Parathyroid adenoma (tissue), 2 donors: ENCODE measurements around the gene CCDC102A.

Experiments
- H2AFZ ChIP-seq: fragments of 300-600 bp; sonication (generic); one replicate; pipeline ENCODE4 v1.7.0; 2017; ENCODE audit warnings: antibody characterized with exemption, mild to moderate bottlenecking
- H3K27ac ChIP-seq: fragments of 300-600 bp; sonication (generic); one replicate; pipeline ENCODE4 v1.7.0; 2017
- H3K27me3 ChIP-seq: fragments of 300-600 bp; sonication (generic); one replicate; pipeline ENCODE4 v1.7.0; 2017; ENCODE audit warnings: low read length; ENCODE audit not compliant: control insufficient read depth, insufficient read depth
- H3K36me3 ChIP-seq: fragments of 300-600 bp; sonication (generic); one replicate; pipeline ENCODE4 v1.7.0; 2017; ENCODE audit warnings: low read length; ENCODE audit not compliant: control insufficient read depth, insufficient read depth
- H3K4me1 ChIP-seq: fragments of 300-600 bp; sonication (generic); one replicate; pipeline ENCODE4 v1.7.0; 2017; ENCODE audit warnings: control low read depth
- H3K4me2 ChIP-seq: fragments of 300-600 bp; sonication (generic); one replicate; pipeline ENCODE4 v1.7.0; 2017; ENCODE audit warnings: low read length
- H3K4me3 ChIP-seq: fragments of 300-600 bp; sonication (generic); one replicate; pipeline ENCODE4 v1.7.0; 2017; ENCODE audit warnings: low read depth, low read length
- H3K79me2 ChIP-seq: fragments of 300-600 bp; sonication (generic); one replicate; pipeline ENCODE4 v1.7.0; 2017; ENCODE audit warnings: control low read depth
- H3K9ac ChIP-seq: fragments of 300-600 bp; sonication (generic); one replicate; pipeline ENCODE4 v1.7.0; 2017; ENCODE audit warnings: mild to moderate bottlenecking
- H3K9me3 ChIP-seq: fragments of 300-600 bp; sonication (generic); one replicate; pipeline ENCODE4 v1.7.0; 2017; ENCODE audit warnings: low read length; ENCODE audit not compliant: control insufficient read depth
- TF ChIP-seq, protein P1 (sequence below): fragments of 300-600 bp; sonication (generic); IDR thresholded peaks from one replicate; pipeline ENCODE4 v1.7.0; 2017; ENCODE audit warnings: antibody characterized with exemption, mild to moderate bottlenecking
- donor health status: primary hyperparathyroidism.

Gene CCDC102A

DNA sequence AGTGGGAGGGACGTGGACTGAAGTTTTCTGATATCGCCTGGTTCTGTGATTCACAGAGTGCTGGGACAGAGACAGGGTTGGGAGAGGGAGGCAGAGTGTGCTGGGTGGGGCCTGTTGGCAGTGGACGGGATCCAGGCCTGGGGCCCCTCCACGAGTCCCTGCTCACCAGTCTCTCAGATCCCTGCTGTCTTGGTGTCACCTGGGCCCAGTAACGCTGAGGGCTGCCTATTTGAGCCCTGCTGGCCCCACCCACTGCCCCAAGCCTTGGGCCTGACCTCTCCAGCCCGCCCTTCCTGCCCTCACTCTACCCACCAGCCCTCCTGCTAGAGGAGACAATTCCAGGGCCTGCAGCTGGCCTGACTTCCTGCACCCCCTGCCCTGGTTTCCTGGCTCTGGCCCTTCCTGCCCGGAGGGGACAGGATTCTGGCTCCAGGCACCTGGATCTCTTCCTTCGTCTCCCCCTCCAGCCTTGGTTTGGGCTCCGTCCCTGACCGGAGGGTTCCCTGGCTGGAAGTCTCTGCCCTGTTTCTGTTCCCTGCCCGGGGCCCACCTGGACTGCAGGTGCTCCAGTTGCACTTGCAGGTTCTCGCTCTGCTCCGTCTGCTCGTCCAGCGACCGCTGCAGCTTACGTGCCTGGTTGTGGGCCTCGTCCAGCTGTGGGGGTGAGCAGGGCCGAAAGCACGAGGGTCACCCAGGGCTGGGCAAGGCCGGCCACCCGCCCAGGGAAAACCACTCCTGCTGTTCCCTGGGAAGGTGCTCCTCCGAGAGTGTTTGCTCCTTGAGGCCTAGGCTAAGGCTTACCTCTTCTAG is 21.4 kb downstream of the CCDC102A start:
- Histone ChIP-seq H3K4me2 (no peak overlapping the region), H3K79me2 (no peaks in the 10 kb centered on the region), H2AFZ (no peak overlapping the region), H3K9ac (no peak overlapping the region), H3K9me3 (no peaks in the 10 kb centered on the region), H3K27me3 (no peaks in the 10 kb centered on the region), H3K4me1 (no peaks in the 10 kb centered on the region), H3K36me3 (no peaks in the 10 kb centered on the region), H3K27ac (no peak overlapping the region), H3K4me3 (no peak overlapping the region)
- TF ChIP-seq, protein P1, sequence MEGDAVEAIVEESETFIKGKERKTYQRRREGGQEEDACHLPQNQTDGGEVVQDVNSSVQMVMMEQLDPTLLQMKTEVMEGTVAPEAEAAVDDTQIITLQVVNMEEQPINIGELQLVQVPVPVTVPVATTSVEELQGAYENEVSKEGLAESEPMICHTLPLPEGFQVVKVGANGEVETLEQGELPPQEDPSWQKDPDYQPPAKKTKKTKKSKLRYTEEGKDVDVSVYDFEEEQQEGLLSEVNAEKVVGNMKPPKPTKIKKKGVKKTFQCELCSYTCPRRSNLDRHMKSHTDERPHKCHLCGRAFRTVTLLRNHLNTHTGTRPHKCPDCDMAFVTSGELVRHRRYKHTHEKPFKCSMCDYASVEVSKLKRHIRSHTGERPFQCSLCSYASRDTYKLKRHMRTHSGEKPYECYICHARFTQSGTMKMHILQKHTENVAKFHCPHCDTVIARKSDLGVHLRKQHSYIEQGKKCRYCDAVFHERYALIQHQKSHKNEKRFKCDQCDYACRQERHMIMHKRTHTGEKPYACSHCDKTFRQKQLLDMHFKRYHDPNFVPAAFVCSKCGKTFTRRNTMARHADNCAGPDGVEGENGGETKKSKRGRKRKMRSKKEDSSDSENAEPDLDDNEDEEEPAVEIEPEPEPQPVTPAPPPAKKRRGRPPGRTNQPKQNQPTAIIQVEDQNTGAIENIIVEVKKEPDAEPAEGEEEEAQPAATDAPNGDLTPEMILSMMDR: no peak

DNA sequence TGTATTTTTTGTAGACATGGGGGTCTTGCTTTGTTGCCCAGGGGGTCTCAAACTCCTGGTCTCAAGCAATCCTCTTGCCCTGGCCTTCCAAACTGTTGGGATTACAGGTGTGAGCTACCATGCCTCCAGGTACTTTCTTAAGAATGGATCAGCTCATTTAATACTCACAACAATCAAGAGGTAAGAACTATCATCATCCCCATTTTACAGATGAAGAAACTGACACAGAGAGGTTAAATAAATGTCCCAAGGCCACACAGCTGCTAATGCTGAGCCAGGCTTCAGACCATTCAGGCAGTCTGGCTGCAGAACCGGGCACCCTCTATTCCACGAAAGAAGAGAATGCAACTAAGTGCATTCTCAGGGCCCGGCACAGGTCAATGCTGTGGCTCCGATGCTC is 22.0 kb downstream of the CCDC102A start:
- H2AFZ ChIP-seq: no peak overlapping the region
- H3K9me3 ChIP-seq: no peaks in the 10 kb centered on the region
- no peaks in the 10 kb centered on the region for H3K79me2 ChIP-seq
- H3K4me1 ChIP-seq: no peaks in the 10 kb centered on the region
- H3K4me3 ChIP-seq: no peak overlapping the region
- TF ChIP-seq, protein P1: no peak
- H3K36me3 ChIP-seq: no peaks in the 10 kb centered on the region
- H3K27ac ChIP-seq: no peak overlapping the region
- no peak overlapping the region for H3K4me2 ChIP-seq
- no peaks in the 10 kb centered on the region for H3K27me3 ChIP-seq
- no peak overlapping the region for H3K9ac ChIP-seq

DNA sequence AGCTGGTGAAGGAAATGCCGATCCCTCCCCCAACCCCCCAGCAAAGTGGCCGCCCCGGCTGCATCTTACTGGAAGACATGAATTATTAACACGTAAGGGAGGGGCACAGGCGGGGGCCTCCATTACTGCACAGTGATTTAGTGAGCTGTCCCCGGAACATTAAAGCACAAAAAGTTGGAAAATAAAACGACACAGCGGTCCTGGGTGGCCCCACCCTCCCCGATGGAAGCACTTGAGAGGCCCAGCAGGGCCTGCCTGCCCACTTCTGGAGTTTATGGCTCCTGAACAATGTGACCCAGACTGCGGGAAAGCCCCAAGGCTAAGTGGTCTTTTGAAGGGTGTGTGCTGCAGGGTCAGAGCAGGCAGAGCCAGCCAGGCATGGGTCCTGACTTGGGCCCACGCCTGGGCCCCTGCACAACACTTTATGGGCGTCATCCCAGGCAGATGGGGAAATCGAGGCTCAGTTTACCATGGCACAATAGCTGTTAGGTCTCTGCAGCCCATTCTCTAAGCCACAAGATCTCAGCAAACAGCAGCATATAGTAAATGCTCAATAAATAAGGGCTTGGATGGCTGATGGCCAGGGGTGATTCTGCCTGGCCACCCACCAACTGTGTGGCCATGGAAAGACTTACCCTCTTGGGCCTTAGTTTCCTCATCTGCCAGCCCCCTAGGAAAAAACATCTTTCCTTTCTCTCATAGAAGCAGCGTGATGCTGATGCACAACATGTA is 22.8 kb downstream of the CCDC102A start:
- no peaks in the 10 kb centered on the region for H3K36me3 ChIP-seq
- H3K79me2 ChIP-seq: no peaks in the 10 kb centered on the region
- no peak overlapping the region for H3K9ac ChIP-seq
- H3K4me3 ChIP-seq: no peak overlapping the region
- no peak overlapping the region for H2AFZ ChIP-seq
- H3K9me3 ChIP-seq: no peaks in the 10 kb centered on the region
- no peak overlapping the region for H3K27ac ChIP-seq
- H3K27me3 ChIP-seq: no peaks in the 10 kb centered on the region
- TF ChIP-seq, protein P1: no peak
- no peak overlapping the region for H3K4me2 ChIP-seq
- no peaks in the 10 kb centered on the region for H3K4me1 ChIP-seq

DNA sequence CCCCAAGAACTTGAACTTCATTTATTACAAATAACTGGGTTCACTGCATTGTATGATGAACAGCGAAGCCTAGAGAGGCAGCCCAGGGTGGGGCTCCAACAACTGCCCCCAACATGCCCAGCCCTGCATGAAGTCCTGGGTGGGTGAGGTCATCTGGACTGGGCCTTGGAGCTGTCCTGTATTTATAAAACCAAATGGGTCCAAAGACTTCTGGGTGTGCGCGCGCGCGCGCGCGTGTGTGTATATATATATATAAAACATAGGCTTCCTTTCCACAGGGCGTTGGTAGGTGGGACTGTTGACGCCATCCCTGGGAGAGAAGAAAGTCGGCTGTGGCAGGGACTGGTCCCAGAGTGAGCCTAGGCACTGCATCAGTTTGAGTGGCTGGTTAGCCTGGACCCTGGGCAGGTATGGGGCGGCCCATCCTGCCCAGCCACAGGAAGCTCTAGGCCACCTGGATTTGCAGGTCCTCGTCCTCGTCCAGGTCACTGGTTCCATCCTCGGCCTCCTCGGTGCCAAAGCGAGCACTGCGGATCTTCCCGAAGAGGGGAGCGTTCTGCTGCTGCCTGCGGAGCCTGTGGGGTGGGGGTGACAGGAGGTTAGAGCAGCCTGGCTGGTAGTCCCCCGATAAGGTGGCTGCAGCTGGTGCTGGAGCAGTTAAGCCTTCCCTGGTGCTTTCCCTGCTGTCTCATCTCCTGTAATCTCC is 23.9 kb downstream of the CCDC102A start:
- no peak overlapping the region for H2AFZ ChIP-seq
- H3K79me2 ChIP-seq: no peaks in the 10 kb centered on the region
- H3K4me3 ChIP-seq: no peak overlapping the region
- TF ChIP-seq, protein P1: no peak
- H3K9me3 ChIP-seq: no peaks in the 10 kb centered on the region
- H3K4me2 ChIP-seq: no peak overlapping the region
- no peaks in the 10 kb centered on the region for H3K36me3 ChIP-seq
- no peaks in the 10 kb centered on the region for H3K27me3 ChIP-seq
- no peak overlapping the region for H3K27ac ChIP-seq
- H3K9ac ChIP-seq: no peak overlapping the region
- no peaks in the 10 kb centered on the region for H3K4me1 ChIP-seq
